Right atrium auricular region (tissue), 2 donors: ENCODE measurements around the gene ACP6. TPM values are rescaled to one million over a fixed set of nuclear protein-coding genes. Genes with fewer than 3 reads are reported as not detected.

ENCODE experiments used
- DNase-seq: peaks from one replicate; pipeline ENCODE4 v3.0.0-alpha.2; 2019; ENCODE audit warnings: low spot score
- H3K27ac ChIP-seq, 2 donors: fragments of 200-600 bp; sonication (generic); 1 replicate in 1 of 2; 2 replicates in 1 of 2; pipeline ENCODE4 v1.5.1; 2016 to 2019
- H3K27me3 ChIP-seq, 2 donors: fragments of 200-600 bp; sonication (generic); one replicate each; pipeline versions ENCODE4 v1.5.1 to v1.6.0; 2017 to 2019
- H3K36me3 ChIP-seq: fragments of 200-600 bp; sonication (generic); one replicate; pipeline ENCODE4 v1.5.1; 2016
- H3K4me1 ChIP-seq, 2 donors: fragments of 200-600 bp; sonication (generic); one replicate each; pipeline versions ENCODE4 v1.5.1 to v1.6.0; 2017 to 2019
- H3K4me3 ChIP-seq, 2 donors: fragments of 200-600 bp; sonication (generic); 1 replicate in 1 of 2; 2 replicates in 1 of 2; pipeline ENCODE4 v1.5.1; 2017 to 2019; ENCODE audit warnings: mild to moderate bottlenecking in 1 of 2, moderate library complexity in 1 of 2
- H3K9me3 ChIP-seq, 2 donors: fragments of 200-600 bp; sonication (generic); one replicate each; pipeline ENCODE4 v1.5.1; 2019
- CTCF ChIP-seq, 2 donors: fragments of 200-600 bp; sonication (generic); IDR thresholded peaks; one replicate each; pipeline ENCODE4 v1.5.1; 2019; ENCODE audit warnings: antibody characterized with exemption in 2 of 2
- total RNA-seq, 2 donors: library from RNA; depleted of rRNA; stranded (reverse); fragments of >200 nt; gene quantifications; one replicate each; pipeline ENCODE4 v1.1.0, GENCODE V29; 2016

ACP6 gene
- total RNA-seq, result 10 to 100 TPM in 1 of 2 donors, 1 to 10 TPM in 1; 6.1 to 10.6 TPM

- H3K27me3 ChIP-seq, result no peaks in the 10 kb centered on the region
- DNase-seq, result peak; percentile 94
- H3K36me3 ChIP-seq, result no peaks in the 10 kb centered on the region
- H3K9me3 ChIP-seq, result no peaks in the 10 kb centered on the region
- H3K4me3 ChIP-seq, result peak within 1 kb of the TSS; percentile 66 to 84
- H3K4me1 ChIP-seq, result peaks cover 0 to 10% of the 10 kb centered on the region in 2 donors
- H3K27ac ChIP-seq, result peak within 1 kb of the TSS; percentile 79 to 85
- no peak for TF ChIP-seq CTCF (IDR thresholded peaks at IDR 0.05)
Observed at GRCh38 chr1:147670319-147671001, at the start of gene ACP6. Gene ACP6, minus strand, starts transcription at chr1:147670524. Its CDS starts 476 bp downstream, at chr1:147670048.

- peaks cover 0 to 3% of the 10 kb centered on the region in 2 donors for H3K4me1 ChIP-seq
- no peak for TF ChIP-seq CTCF (IDR thresholded peaks at IDR 0.05)
- H3K27me3 ChIP-seq, result no peaks in the 10 kb centered on the region
- no peak for DNase-seq
- H3K9me3 ChIP-seq, result no peaks in the 10 kb centered on the region
- no peaks in the 10 kb centered on the region for H3K36me3 ChIP-seq
- no peak overlapping the region for H3K27ac ChIP-seq
- H3K4me3 ChIP-seq, result no peak overlapping the region
Observed at GRCh38 chr1:147719711-147720225, 49.4 kb upstream of the ACP6 start.

GRCh38 chr1:147719029-147719698, 48.8 kb upstream of the ACP6 start:
- DNase-seq, result no peak
- H3K27me3 ChIP-seq, result no peaks in the 10 kb centered on the region
- H3K27ac ChIP-seq, result no peak overlapping the region
- H3K4me3 ChIP-seq, result no peak overlapping the region
- H3K4me1 ChIP-seq, result peaks cover 0 to 3% of the 10 kb centered on the region in 2 donors
- no peak for TF ChIP-seq CTCF (IDR thresholded peaks at IDR 0.05)
- H3K9me3 ChIP-seq, result no peaks in the 10 kb centered on the region
- H3K36me3 ChIP-seq, result no peaks in the 10 kb centered on the region

GRCh38 chr1:147717706-147718097, 47.4 kb upstream of the ACP6 start:
- no peaks in the 10 kb centered on the region for H3K9me3 ChIP-seq
- no peaks in the 10 kb centered on the region for H3K36me3 ChIP-seq
- no peak for DNase-seq
- peaks cover 0 to 3% of the 10 kb centered on the region in 2 donors for H3K4me1 ChIP-seq
- no peak overlapping the region for H3K4me3 ChIP-seq
- H3K27ac ChIP-seq, result no peak overlapping the region
- H3K27me3 ChIP-seq, result no peaks in the 10 kb centered on the region
- TF ChIP-seq CTCF (IDR thresholded peaks at IDR 0.05), result no peak

- no peak for TF ChIP-seq CTCF (IDR thresholded peaks at IDR 0.05)
Observed at GRCh38 chr1:147717051-147717705, 46.9 kb upstream of the ACP6 start.

More at GRCh38 chr1:147717051-147717705, 46.9 kb upstream of the ACP6 start:
- H3K4me1 ChIP-seq, result peaks cover 0 to 3% of the 10 kb centered on the region in 2 donors
- H3K27me3 ChIP-seq, result no peaks in the 10 kb centered on the region
- no peak overlapping the region for H3K4me3 ChIP-seq
- H3K9me3 ChIP-seq, result no peaks in the 10 kb centered on the region
- H3K36me3 ChIP-seq, result no peaks in the 10 kb centered on the region
- H3K27ac ChIP-seq, result no peak overlapping the region
- no peak for DNase-seq
